Endothelial cell of umbilical vein (primary cell): ENCODE data around the gene SKOR1.

Source experiments
- CTCF ChIP-seq, 2 donors: IDR thresholded peaks; 1 replicate in 1 of 2; 2 replicates in 1 of 2; pipeline ENCODE4 v1.5.1; 2011; ENCODE audit warnings: low read length in 2 of 2, mild to moderate bottlenecking in 2 of 2, moderate library complexity in 2 of 2, control low read depth in 1 of 2, inconsistent platforms in 1 of 2, low read depth in 1 of 2; ENCODE audit not compliant: insufficient read depth in 1 of 2; ENCODE audit errors: extremely low read depth in 1 of 2
- EZH2 ChIP-seq: IDR thresholded peaks from 2 replicates; pipeline ENCODE4 v1.6.1; 2012; ENCODE audit warnings: borderline replicate concordance, low read depth, mild to moderate bottlenecking, moderate library complexity, low read length, inconsistent platforms; ENCODE audit not compliant: severe bottlenecking
- GATA2 ChIP-seq: IDR thresholded peaks from 2 replicates; pipeline ENCODE4 v1.7.0; 2011; ENCODE audit warnings: low read depth, mild to moderate bottlenecking, moderate library complexity, mixed read lengths, low read length; ENCODE audit not compliant: insufficient read length, insufficient read depth
- JUN ChIP-seq: IDR thresholded peaks from 2 replicates; pipeline ENCODE4 v1.6.1; 2011; ENCODE audit warnings: borderline replicate concordance, low read depth; ENCODE audit not compliant: insufficient read length, insufficient read depth
- MAX ChIP-seq: IDR thresholded peaks from 2 replicates; pipeline ENCODE4 v1.6.1; 2011; ENCODE audit not compliant: insufficient read depth, insufficient read length
- MYC ChIP-seq: IDR thresholded peaks from one replicate; pipeline ENCODE4 v1.6.1; 2011; ENCODE audit warnings: mild to moderate bottlenecking, low read depth, low read length
- POLR2A ChIP-seq: IDR thresholded peaks from 2 replicates; pipeline ENCODE4 v1.6.1; 2012; ENCODE audit warnings: low read depth, mild to moderate bottlenecking, control low read depth, low read length
- POLR2AphosphoS5 ChIP-seq: IDR thresholded peaks from 2 replicates; pipeline ENCODE4 v1.6.1; 2012; ENCODE audit warnings: low read depth, mild to moderate bottlenecking, control low read depth, low read length, moderate library complexity; ENCODE audit not compliant: insufficient read depth

- TF ChIP-seq CTCF (IDR thresholded peaks at IDR 0.05; ENCODE audit: extremely low read depth in 1 of 2, insufficient read depth in 1 of 2, low read depth in 1 of 2, low read length in 2 of 2) (no peak), POLR2A (no peak), POLR2AphosphoS5 (no peak), MYC (no peak), MAX (no peak), EZH2 (no peak), GATA2 (no peak), JUN (no peak)
Measured at GRCh38 chr15:67820992-67821783, 4.1 kb upstream of the SKOR1 start.
